ENCODE data around the gene CRYBG1. TPM values are rescaled to one million over a fixed set of nuclear protein-coding genes. Genes with fewer than 3 reads are reported as not detected.

The CRYBG1 gene
- total RNA-seq, 1 donor: 15.5 TPM

GRCh38 chr6:106612671-106613416 is 252.3 kb downstream of the CRYBG1 start:
- TF ChIP-seq, protein P1, sequence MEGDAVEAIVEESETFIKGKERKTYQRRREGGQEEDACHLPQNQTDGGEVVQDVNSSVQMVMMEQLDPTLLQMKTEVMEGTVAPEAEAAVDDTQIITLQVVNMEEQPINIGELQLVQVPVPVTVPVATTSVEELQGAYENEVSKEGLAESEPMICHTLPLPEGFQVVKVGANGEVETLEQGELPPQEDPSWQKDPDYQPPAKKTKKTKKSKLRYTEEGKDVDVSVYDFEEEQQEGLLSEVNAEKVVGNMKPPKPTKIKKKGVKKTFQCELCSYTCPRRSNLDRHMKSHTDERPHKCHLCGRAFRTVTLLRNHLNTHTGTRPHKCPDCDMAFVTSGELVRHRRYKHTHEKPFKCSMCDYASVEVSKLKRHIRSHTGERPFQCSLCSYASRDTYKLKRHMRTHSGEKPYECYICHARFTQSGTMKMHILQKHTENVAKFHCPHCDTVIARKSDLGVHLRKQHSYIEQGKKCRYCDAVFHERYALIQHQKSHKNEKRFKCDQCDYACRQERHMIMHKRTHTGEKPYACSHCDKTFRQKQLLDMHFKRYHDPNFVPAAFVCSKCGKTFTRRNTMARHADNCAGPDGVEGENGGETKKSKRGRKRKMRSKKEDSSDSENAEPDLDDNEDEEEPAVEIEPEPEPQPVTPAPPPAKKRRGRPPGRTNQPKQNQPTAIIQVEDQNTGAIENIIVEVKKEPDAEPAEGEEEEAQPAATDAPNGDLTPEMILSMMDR (IDR thresholded peaks at IDR 0.05; ENCODE audit: insufficient read depth, low read depth, low read length): no peak
- H3K4me3 ChIP-seq (ENCODE audit: low read depth, low read length): no peak overlapping the region
- no peak for DNase-seq (ENCODE audit: low read depth)

- H3K4me3 ChIP-seq (ENCODE audit: low read depth, low read length): no peak overlapping the region
- TF ChIP-seq, protein P1 (IDR thresholded peaks at IDR 0.05; ENCODE audit: insufficient read depth, low read depth, low read length): no peak
- no peak for DNase-seq (ENCODE audit: low read depth)
Observed at GRCh38 chr6:106613590-106613989, 253.1 kb downstream of the CRYBG1 start.

DNA sequence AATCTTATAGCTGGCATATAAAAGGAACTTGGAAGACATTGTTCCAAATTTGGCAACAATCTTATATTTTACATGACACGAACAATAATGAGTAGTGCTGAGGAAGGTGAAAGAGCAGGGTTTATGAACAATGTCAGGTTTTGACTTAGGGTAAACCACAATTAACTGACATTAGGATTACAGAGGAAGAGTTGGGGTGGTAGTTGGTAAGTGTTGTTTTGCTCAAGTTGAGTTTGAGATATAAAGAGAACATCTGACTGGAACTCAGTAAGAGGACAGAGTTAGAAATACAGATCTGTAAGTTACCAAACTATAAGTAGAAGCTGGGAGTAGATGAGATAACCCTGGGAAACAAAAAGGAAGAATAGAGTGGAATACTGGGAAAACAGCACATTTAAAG is 253.6 kb downstream of the CRYBG1 start:
- TF ChIP-seq, protein P1 (IDR thresholded peaks at IDR 0.05; ENCODE audit: insufficient read depth, low read depth, low read length): no peak
- no peak for DNase-seq (ENCODE audit: low read depth)
- H3K4me3 ChIP-seq (ENCODE audit: low read depth, low read length): no peak overlapping the region

DNA sequence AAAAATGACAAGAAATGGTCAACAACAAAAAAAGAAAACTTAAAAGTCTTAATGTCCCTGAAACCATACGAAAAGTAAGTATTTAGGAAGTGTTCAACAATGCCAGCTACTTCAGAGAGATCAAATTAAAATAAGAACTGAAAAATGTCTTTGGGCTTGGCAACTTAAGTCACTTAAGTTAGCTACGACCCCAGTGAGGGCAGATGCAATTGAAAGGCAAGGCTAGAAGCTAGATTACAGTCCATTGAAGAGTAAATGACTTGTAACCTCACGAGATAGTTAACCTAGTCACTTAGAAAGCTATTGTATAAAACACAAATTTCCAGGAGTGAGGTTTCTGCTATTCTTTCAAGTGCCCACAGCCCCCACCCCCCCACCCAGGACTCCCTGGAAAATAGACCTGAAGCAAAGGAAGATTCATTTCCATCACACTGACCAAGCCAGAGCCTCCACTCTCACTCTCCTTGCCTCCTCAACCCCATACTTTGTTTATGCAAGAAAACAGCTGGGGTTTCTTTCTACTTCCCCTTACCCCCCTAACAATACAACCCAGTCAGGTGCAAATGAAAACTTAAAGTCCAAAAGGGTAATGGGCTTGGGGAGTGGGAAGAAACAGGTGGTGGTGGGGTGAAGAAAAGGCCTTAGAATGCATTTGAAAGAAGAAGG is 254.2 kb downstream of the CRYBG1 start:
- DNase-seq (ENCODE audit: low read depth): no peak
- no peak overlapping the region for H3K4me3 ChIP-seq (ENCODE audit: low read depth, low read length)
- TF ChIP-seq, protein P1 (IDR thresholded peaks at IDR 0.05; ENCODE audit: insufficient read depth, low read depth, low read length): no peak

DNA sequence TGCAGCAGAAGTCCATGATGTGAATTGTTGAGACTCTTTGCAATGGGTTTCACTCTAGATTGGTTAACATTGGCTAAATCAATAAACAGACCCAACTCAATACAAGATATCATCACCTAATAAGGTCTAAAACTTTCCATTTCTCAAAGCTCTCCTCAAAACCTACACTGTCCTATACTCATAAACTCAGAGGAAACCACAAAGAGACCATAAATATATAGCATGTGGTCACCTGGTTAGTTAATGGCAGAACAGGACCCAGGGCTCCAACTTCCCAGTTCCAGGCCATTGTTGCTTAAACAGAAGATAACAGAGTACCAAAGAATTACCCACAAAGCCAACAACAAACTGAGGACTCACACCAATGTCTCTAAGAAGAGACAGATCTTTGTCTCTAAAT is 256.8 kb downstream of the CRYBG1 start:
- TF ChIP-seq, protein P1 (IDR thresholded peaks at IDR 0.05; ENCODE audit: insufficient read depth, low read depth, low read length): no peak
- no peak overlapping the region for H3K4me3 ChIP-seq (ENCODE audit: low read depth, low read length)
- DNase-seq (ENCODE audit: low read depth): no peak

DNA sequence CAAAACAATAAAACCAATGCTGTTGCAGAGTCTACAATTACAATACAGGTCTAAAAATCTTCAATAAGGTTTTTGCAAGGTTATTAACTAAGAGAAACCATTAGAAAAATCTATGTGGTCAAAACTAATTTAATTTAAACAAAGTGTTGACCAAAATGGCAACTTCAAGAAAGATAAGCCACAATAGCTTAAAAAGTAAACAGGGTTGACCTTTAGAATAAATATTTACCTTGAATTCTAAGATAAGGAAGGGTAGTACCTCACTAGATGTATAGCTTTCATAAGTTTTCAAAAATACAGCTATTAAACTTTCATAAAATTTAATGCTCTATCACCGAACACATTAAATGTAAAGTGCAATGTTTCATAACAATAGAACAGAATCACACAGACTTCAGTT is 257.3 kb downstream of the CRYBG1 start:
- DNase-seq (ENCODE audit: low read depth): no peak
- TF ChIP-seq, protein P1 (IDR thresholded peaks at IDR 0.05; ENCODE audit: insufficient read depth, low read depth, low read length): no peak
- H3K4me3 ChIP-seq (ENCODE audit: low read depth, low read length): no peak overlapping the region
